SK-N-SH (cell line): ENCODE data around the gene ADAMTS3. TPM values are rescaled to one million over a fixed set of nuclear protein-coding genes. Genes with fewer than 3 reads are reported as not detected.

Source experiments
- CTCF ChIA-PET: fragments of 300-600, 350-600 bp; formaldehyde crosslinking; extraction: SDS; loops from one replicate; lab custom pipeline; 2021; lab: Yijun Ruan, JAX
- POLR2A ChIA-PET: fragments of 350-600 bp; sonication (Branson Sonifier 250); formaldehyde crosslinking; extraction: SDS; loops from one replicate; lab custom pipeline; 2020; ENCODE audit warnings: antibody characterized with exemption, inconsistent platforms; lab: Yijun Ruan, JAX
- DNase-seq: peaks from one replicate; pipeline ENCODE4 v3.0.0; 2012
- H2AFZ ChIP-seq: fragments of 200-600 bp; sonication (generic); 2 replicates; pipeline ENCODE4 v1.8.1; 2016; ENCODE audit warnings: antibody characterized with exemption, mild to moderate bottlenecking, low read depth
- H3F3A ChIP-seq: fragments of 200-600 bp; sonication (generic); replicated peaks from 2 replicates; pipeline ENCODE3; 2016; ENCODE audit warnings: antibody characterized with exemption, mild to moderate bottlenecking; ENCODE audit not compliant: insufficient read depth
- H3K27ac ChIP-seq, 2 experiments: fragments of 200-500 bp in 1 of 2; fragments of 200-600 bp in 1 of 2; sonication (Bioruptor generic) in 1 of 2; sonication (generic), shearing (Covaris generic) in 1 of 2; 2 replicates each; pipeline versions ENCODE4 v1.5.1 to v1.6.1; 2014 to 2016; ENCODE audit warnings: low read depth in 2 of 2, inconsistent platforms in 1 of 2, low read length in 1 of 2, mild to moderate bottlenecking in 1 of 2, mixed read lengths in 1 of 2
- H3K27me3 ChIP-seq: fragments of 200-600 bp; sonication (generic), shearing (Covaris generic); 2 replicates; pipeline ENCODE4 v1.6.1; 2016; ENCODE audit warnings: mixed run types; ENCODE audit not compliant: insufficient read depth
- H3K36me3 ChIP-seq, 2 experiments: fragments of 200-500 bp in 1 of 2; fragments of 200-600 bp in 1 of 2; sonication (Bioruptor generic) in 1 of 2; sonication (generic) in 1 of 2; replicated peaks in 1 of 2; 2 replicates each; pipeline versions ENCODE3 to v1.5.1; 2014 to 2016; ENCODE audit warnings: low read length in 1 of 2, mild to moderate bottlenecking in 1 of 2; ENCODE audit not compliant: insufficient read depth in 2 of 2, control insufficient read depth in 1 of 2
- H3K4me1 ChIP-seq, 2 experiments: fragments of 200-500 bp in 1 of 2; fragments of 200-600 bp in 1 of 2; sonication (Bioruptor generic) in 1 of 2; sonication (generic), shearing (Covaris generic) in 1 of 2; 2 replicates each; pipeline versions ENCODE4 v1.5.1 to v1.6.1; 2014 to 2016; ENCODE audit warnings: low read depth in 1 of 2, low read length in 1 of 2, mixed run types in 1 of 2; ENCODE audit not compliant: insufficient read depth in 2 of 2, control insufficient read depth in 1 of 2
- H3K4me2 ChIP-seq: fragments of 200-600 bp; sonication (generic), shearing (Covaris generic); 2 replicates; pipeline ENCODE4 v1.6.1; 2017; ENCODE audit warnings: mixed run types
- H3K4me3 ChIP-seq, 2 experiments: fragments of 200-500 bp in 1 of 2; fragments of 200-600 bp in 1 of 2; sonication (Bioruptor generic) in 1 of 2; sonication (generic), shearing (Covaris generic) in 1 of 2; 2 replicates each; pipeline versions ENCODE4 v1.5.1 to v1.8.1; 2014 to 2016; ENCODE audit warnings: low read depth in 2 of 2, inconsistent platforms in 1 of 2, low read length in 1 of 2, mild to moderate bottlenecking in 1 of 2, mixed read lengths in 1 of 2, moderate library complexity in 1 of 2
- H3K79me2 ChIP-seq: fragments of 200-600 bp; sonication (generic); 2 replicates; pipeline ENCODE4 v1.8.1; 2017; ENCODE audit warnings: mild to moderate bottlenecking; ENCODE audit not compliant: insufficient read depth
- H3K9ac ChIP-seq: fragments of 200-600 bp; sonication (generic); 2 replicates; pipeline ENCODE4 v1.6.1; 2017; ENCODE audit warnings: mixed run types
- H3K9me2 ChIP-seq: fragments of 200-600 bp; sonication (generic); 2 replicates; pipeline ENCODE4 v1.6.1; 2017; ENCODE audit warnings: mixed run types
- H3K9me3 ChIP-seq: fragments of 200-600 bp; sonication (generic); 2 replicates; pipeline ENCODE4 v1.6.1; 2017; ENCODE audit warnings: mixed run types, mild to moderate bottlenecking, moderate library complexity
- H4K20me1 ChIP-seq: fragments of 200-600 bp; sonication (generic); 2 replicates; pipeline ENCODE4 v1.6.1; 2017; ENCODE audit warnings: mild to moderate bottlenecking, mixed run types; ENCODE audit not compliant: insufficient read depth
- CHD2 ChIP-seq: fragments of 150-350 bp; IDR thresholded peaks from 2 replicates; pipeline ENCODE4 v1.6.1; 2018; ENCODE audit warnings: low read length; ENCODE audit not compliant: partially characterized antibody
- ELF1 ChIP-seq: IDR thresholded peaks from 2 replicates; pipeline ENCODE4 v1.4.0; 2012
- EP300 ChIP-seq, 2 experiments: IDR thresholded peaks; 2 replicates each; pipeline versions ENCODE4 v1.4.0 to v1.6.1; 2012; ENCODE audit warnings: borderline replicate concordance in 1 of 2, low read depth in 1 of 2, low read length in 1 of 2
- EZH2phosphoT487 ChIP-seq: fragments of 200-600 bp; sonication (generic); IDR thresholded peaks from 2 replicates; pipeline ENCODE4 v1.6.1; 2017; ENCODE audit warnings: low read depth, mixed run types, mild to moderate bottlenecking, antibody characterized with exemption, moderate library complexity, borderline replicate concordance
- FOXM1 ChIP-seq: IDR thresholded peaks from 2 replicates; pipeline ENCODE4 v1.4.0; 2012; ENCODE audit warnings: low read depth, mild to moderate bottlenecking
- GABPA ChIP-seq: IDR thresholded peaks from 2 replicates; pipeline ENCODE4 v1.4.0; 2012; ENCODE audit warnings: low read depth, mild to moderate bottlenecking
- GATA2 ChIP-seq: sonication (generic); formaldehyde crosslinking; IDR thresholded peaks from 2 replicates; pipeline ENCODE4 v1.5.0; 2020; ENCODE audit warnings: mild to moderate bottlenecking, missing genetic modification reagents
- JUND ChIP-seq: IDR thresholded peaks from 2 replicates; pipeline ENCODE4 v1.4.0; 2012
- MEF2A ChIP-seq: IDR thresholded peaks from 2 replicates; pipeline ENCODE4 v1.4.0; 2012; ENCODE audit warnings: low read depth, borderline replicate concordance
- NFIC ChIP-seq: IDR thresholded peaks from 2 replicates; pipeline ENCODE4 v1.4.0; 2012; ENCODE audit warnings: borderline replicate concordance
- NRF1 ChIP-seq: IDR thresholded peaks from 2 replicates; pipeline ENCODE4 v1.6.1; 2012; ENCODE audit warnings: low read depth, mild to moderate bottlenecking, low read length
- POLR2AphosphoS5 ChIP-seq: IDR thresholded peaks from 2 replicates; pipeline ENCODE4 v1.6.1; 2012; ENCODE audit warnings: low read depth, low read length
- RAD21 ChIP-seq: IDR thresholded peaks from 2 replicates; pipeline ENCODE4 v1.6.1; 2012; ENCODE audit warnings: mild to moderate bottlenecking, low read length
- RCOR1 ChIP-seq: fragments of 150-350 bp; IDR thresholded peaks from 2 replicates; pipeline ENCODE4 v1.6.1; 2017; ENCODE audit warnings: antibody characterized with exemption, low read length
- RXRA ChIP-seq: IDR thresholded peaks from 2 replicates; pipeline ENCODE4 v1.4.0; 2012; ENCODE audit warnings: low read depth, mild to moderate bottlenecking, borderline replicate concordance
- SIN3A ChIP-seq: IDR thresholded peaks from 2 replicates; pipeline ENCODE4 v1.6.1; 2012; ENCODE audit warnings: low read depth, mild to moderate bottlenecking, low read length, moderate library complexity, borderline replicate concordance
- SMC3 ChIP-seq: IDR thresholded peaks from 2 replicates; pipeline ENCODE4 v1.6.1; 2012; ENCODE audit warnings: low read depth, low read length, improper control_type of control experiment
- TAF1 ChIP-seq: IDR thresholded peaks from 2 replicates; pipeline ENCODE4 v1.6.1; 2012; ENCODE audit warnings: low read depth, mild to moderate bottlenecking, low read length, moderate library complexity, borderline replicate concordance
- TCF12 ChIP-seq: IDR thresholded peaks from 2 replicates; pipeline ENCODE4 v1.4.0; 2012
- TEAD4 ChIP-seq: IDR thresholded peaks from 2 replicates; pipeline ENCODE4 v1.4.0; 2012; ENCODE audit warnings: mild to moderate bottlenecking, borderline replicate concordance; ENCODE audit not compliant: insufficient read depth
- YY1 ChIP-seq: IDR thresholded peaks from 2 replicates; pipeline ENCODE4 v1.4.0; 2012; ENCODE audit warnings: low read depth, mild to moderate bottlenecking
- polyA plus RNA-seq, 3 experiments: library from polyadenylated mRNA; depleted of rRNA; stranded (reverse); fragments of >200 nt; gene quantifications; 2 replicates each; pipeline ENCODE4 v1.2.3, GENCODE V29; 2012
- TF ChIP-seq, protein P1 (sequence below): fragments of 150-350 bp; IDR thresholded peaks from 2 replicates; pipeline ENCODE4 v1.6.1; 2016; ENCODE audit warnings: mild to moderate bottlenecking, low read depth, low read length
- TF ChIP-seq, protein P2 (sequence below): fragments of 200-600 bp; sonication (generic); IDR thresholded peaks from 2 replicates; pipeline ENCODE4 v1.6.1; 2017; ENCODE audit warnings: antibody characterized with exemption, mild to moderate bottlenecking, moderate library complexity
- TF ChIP-seq, protein P3 (sequence below): IDR thresholded peaks from 2 replicates; pipeline ENCODE4 v1.6.1; 2012; ENCODE audit warnings: mild to moderate bottlenecking, low read depth, low read length, moderate library complexity
- TF ChIP-seq, protein P4 (sequence below): fragments of 150-350 bp; IDR thresholded peaks from 2 replicates; pipeline ENCODE4 v1.6.1; 2017; ENCODE audit warnings: antibody characterized with exemption, low read length, low read depth, borderline replicate concordance
- TF ChIP-seq, protein P5 (sequence below): IDR thresholded peaks from 2 replicates; pipeline ENCODE4 v1.4.0; 2012; ENCODE audit warnings: low read depth, borderline replicate concordance
- TF ChIP-seq, protein P6 (sequence below): IDR thresholded peaks from 2 replicates; pipeline ENCODE4 v1.4.0; 2012; ENCODE audit warnings: low read depth

Gene ADAMTS3
- polyA plus RNA-seq, 1 of the 3 experiments (the other 2 are of a cell fraction): 0.99 TPM

DNA sequence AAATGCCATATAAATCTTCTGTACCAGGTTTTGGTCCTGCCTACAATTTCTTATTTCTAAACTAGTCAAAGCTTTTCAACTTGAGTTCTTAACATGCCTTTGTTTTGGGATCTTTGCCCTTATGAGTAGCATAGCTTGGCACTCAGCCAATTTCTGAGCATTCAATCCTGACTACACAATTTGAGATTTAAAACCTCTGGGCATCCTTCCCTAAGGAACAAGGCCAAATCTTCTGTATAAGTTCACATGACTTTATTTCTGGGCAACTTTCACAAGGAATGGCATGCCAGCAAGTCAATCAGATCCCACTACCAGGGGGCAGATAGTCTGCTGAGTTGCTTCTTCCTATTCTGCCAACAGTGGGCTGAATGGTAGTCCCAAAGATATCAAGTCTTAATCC lies 254.2 kb downstream of the ADAMTS3 start:
- no peaks in the 10 kb centered on the region for H4K20me1 ChIP-seq
- H3K9me2 ChIP-seq: no peaks in the 10 kb centered on the region
- peak overlapping the region; percentile 47 to 48; a peak in 2 of 4 replicates for H3K27ac ChIP-seq
- peaks cover 27% of the 10 kb centered on the region for H3F3A ChIP-seq
- no peaks in the 10 kb centered on the region for H3K27me3 ChIP-seq
- peaks cover 11 to 27% of the 10 kb centered on the region in 2 experiments; a peak in 3 of 4 replicates for H3K4me1 ChIP-seq
- CTCF ChIA-PET: interaction anchor here (4.5 kb wide), 1 partner anchor 12 kb away, joined by 25 read pairs; no protein-coding TSS in a partner anchor
- POLR2A ChIA-PET: no interaction called here
- no peak overlapping the region for H3K4me3 ChIP-seq
- no peaks in the 10 kb centered on the region for H3K79me2 ChIP-seq
- no peak overlapping the region for H3K9ac ChIP-seq
- H3K9me3 ChIP-seq: no peaks in the 10 kb centered on the region
- H2AFZ ChIP-seq: no peak overlapping the region
- H3K4me2 ChIP-seq: no peak overlapping the region
- no peaks in the 10 kb centered on the region for H3K36me3 ChIP-seq
- no peak for DNase-seq
- TF ChIP-seq, protein P1, sequence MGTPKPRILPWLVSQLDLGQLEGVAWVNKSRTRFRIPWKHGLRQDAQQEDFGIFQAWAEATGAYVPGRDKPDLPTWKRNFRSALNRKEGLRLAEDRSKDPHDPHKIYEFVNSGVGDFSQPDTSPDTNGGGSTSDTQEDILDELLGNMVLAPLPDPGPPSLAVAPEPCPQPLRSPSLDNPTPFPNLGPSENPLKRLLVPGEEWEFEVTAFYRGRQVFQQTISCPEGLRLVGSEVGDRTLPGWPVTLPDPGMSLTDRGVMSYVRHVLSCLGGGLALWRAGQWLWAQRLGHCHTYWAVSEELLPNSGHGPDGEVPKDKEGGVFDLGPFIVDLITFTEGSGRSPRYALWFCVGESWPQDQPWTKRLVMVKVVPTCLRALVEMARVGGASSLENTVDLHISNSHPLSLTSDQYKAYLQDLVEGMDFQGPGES: no peak
- TF ChIP-seq GABPA (no peak), TCF12 (peak; percentile 63), JUND (peak; percentile 39; the same call in 1 of the 2 replicates), RCOR1 (no peak), SIN3A (no peak), YY1 (no peak), TAF1 (no peak), SMC3 (no peak), GATA2 (CRISPR knock-in tag) (no peak), TEAD4 (peak; percentile 70; the same call in 1 of the 2 replicates), RAD21 (no peak), EZH2phosphoT487 (no peak), FOXM1 (no peak), NFIC (peak; percentile 97), EP300 (IDR thresholded peaks at IDR 0.05; ENCODE audit: borderline replicate concordance in 1 of 2, low read depth in 1 of 2, low read length in 1 of 2) (0 out of 4 replicates have a peak, but pooled peaks of 1 of the 2 experiments have one; percentile 57), RXRA (peak; percentile 40; the same call in 1 of the 2 replicates), ELF1 (no peak), MEF2A (no peak), CHD2 (no peak), POLR2AphosphoS5 (peak; percentile 24; the same call in 1 of the 2 replicates), NRF1 (no peak)
- TF ChIP-seq, protein P2, sequence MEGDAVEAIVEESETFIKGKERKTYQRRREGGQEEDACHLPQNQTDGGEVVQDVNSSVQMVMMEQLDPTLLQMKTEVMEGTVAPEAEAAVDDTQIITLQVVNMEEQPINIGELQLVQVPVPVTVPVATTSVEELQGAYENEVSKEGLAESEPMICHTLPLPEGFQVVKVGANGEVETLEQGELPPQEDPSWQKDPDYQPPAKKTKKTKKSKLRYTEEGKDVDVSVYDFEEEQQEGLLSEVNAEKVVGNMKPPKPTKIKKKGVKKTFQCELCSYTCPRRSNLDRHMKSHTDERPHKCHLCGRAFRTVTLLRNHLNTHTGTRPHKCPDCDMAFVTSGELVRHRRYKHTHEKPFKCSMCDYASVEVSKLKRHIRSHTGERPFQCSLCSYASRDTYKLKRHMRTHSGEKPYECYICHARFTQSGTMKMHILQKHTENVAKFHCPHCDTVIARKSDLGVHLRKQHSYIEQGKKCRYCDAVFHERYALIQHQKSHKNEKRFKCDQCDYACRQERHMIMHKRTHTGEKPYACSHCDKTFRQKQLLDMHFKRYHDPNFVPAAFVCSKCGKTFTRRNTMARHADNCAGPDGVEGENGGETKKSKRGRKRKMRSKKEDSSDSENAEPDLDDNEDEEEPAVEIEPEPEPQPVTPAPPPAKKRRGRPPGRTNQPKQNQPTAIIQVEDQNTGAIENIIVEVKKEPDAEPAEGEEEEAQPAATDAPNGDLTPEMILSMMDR: no peak
- TF ChIP-seq, protein P3, sequence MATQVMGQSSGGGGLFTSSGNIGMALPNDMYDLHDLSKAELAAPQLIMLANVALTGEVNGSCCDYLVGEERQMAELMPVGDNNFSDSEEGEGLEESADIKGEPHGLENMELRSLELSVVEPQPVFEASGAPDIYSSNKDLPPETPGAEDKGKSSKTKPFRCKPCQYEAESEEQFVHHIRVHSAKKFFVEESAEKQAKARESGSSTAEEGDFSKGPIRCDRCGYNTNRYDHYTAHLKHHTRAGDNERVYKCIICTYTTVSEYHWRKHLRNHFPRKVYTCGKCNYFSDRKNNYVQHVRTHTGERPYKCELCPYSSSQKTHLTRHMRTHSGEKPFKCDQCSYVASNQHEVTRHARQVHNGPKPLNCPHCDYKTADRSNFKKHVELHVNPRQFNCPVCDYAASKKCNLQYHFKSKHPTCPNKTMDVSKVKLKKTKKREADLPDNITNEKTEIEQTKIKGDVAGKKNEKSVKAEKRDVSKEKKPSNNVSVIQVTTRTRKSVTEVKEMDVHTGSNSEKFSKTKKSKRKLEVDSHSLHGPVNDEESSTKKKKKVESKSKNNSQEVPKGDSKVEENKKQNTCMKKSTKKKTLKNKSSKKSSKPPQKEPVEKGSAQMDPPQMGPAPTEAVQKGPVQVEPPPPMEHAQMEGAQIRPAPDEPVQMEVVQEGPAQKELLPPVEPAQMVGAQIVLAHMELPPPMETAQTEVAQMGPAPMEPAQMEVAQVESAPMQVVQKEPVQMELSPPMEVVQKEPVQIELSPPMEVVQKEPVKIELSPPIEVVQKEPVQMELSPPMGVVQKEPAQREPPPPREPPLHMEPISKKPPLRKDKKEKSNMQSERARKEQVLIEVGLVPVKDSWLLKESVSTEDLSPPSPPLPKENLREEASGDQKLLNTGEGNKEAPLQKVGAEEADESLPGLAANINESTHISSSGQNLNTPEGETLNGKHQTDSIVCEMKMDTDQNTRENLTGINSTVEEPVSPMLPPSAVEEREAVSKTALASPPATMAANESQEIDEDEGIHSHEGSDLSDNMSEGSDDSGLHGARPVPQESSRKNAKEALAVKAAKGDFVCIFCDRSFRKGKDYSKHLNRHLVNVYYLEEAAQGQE: no peak
- TF ChIP-seq, protein P4, sequence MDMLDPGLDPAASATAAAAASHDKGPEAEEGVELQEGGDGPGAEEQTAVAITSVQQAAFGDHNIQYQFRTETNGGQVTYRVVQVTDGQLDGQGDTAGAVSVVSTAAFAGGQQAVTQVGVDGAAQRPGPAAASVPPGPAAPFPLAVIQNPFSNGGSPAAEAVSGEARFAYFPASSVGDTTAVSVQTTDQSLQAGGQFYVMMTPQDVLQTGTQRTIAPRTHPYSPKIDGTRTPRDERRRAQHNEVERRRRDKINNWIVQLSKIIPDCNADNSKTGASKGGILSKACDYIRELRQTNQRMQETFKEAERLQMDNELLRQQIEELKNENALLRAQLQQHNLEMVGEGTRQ: no peak
- TF ChIP-seq, protein P5, sequence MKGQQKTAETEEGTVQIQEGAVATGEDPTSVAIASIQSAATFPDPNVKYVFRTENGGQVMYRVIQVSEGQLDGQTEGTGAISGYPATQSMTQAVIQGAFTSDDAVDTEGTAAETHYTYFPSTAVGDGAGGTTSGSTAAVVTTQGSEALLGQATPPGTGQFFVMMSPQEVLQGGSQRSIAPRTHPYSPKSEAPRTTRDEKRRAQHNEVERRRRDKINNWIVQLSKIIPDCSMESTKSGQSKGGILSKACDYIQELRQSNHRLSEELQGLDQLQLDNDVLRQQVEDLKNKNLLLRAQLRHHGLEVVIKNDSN: peak; percentile 31; the same call in 1 of the 2 replicates
- TF ChIP-seq, protein P6, sequence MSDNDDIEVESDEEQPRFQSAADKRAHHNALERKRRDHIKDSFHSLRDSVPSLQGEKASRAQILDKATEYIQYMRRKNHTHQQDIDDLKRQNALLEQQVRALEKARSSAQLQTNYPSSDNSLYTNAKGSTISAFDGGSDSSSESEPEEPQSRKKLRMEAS: peak; percentile 38; the same call in 1 of the 2 replicates
